Limb (tissue), 2 donors: ENCODE measurements around the gene PTH1R.
A peak's percentile ranks its signal among the peaks of the same experiment; 100 is the strongest.

Experiments used
- DNase-seq, 2 donors: peaks; one replicate each; pipeline ENCODE4 v3.0.0-alpha.2; 2016; ENCODE audit errors: extremely low spot score in 2 of 2

The PTH1R gene

GRCh38 chr3:46877406-46878125, at the start of gene PTH1R:
TSS of gene PTH1R (plus strand) at chr3:46877721. CDS start at chr3:46883560, 5,839 bp downstream.
- no peak for DNase-seq

GRCh38 chr3:46829699-46830208, 47.8 kb upstream of the PTH1R start:
- DNase-seq, result no peak

GRCh38 chr3:46830801-46831200, 46.7 kb upstream of the PTH1R start:
- no peak for DNase-seq

- DNase-seq, result no peak
Observed at GRCh38 chr3:46831316-46831715, 46.2 kb upstream of the PTH1R start.

- DNase-seq, result no peak
Observed at GRCh38 chr3:46831841-46832240, 45.7 kb upstream of the PTH1R start.

GRCh38 chr3:46833346-46834300, 43.9 kb upstream of the PTH1R start:
- no peak for DNase-seq

- no peak for DNase-seq
Observed at GRCh38 chr3:46835054-46835453, 42.5 kb upstream of the PTH1R start.

GRCh38 chr3:46835491-46835890, 42.0 kb upstream of the PTH1R start:
- no peak for DNase-seq

GRCh38 chr3:46838301-46838700, 39.2 kb upstream of the PTH1R start:
- DNase-seq, result no peak

GRCh38 chr3:46840491-46840890, 37.0 kb upstream of the PTH1R start:
- DNase-seq, result no peak

GRCh38 chr3:46843508-46843907, 34.0 kb upstream of the PTH1R start:
- DNase-seq, result no peak

GRCh38 chr3:46844397-46844796, 33.1 kb upstream of the PTH1R start:
- no peak for DNase-seq

GRCh38 chr3:46844881-46845312, 32.6 kb upstream of the PTH1R start:
- peak in 1 of 2 donors; percentile 59 for DNase-seq

GRCh38 chr3:46845397-46845859, 32.1 kb upstream of the PTH1R start:
- DNase-seq, result peak; percentile 73 to 85

- peak; percentile 87 to 94 for DNase-seq
Observed at GRCh38 chr3:46845860-46846623, 31.5 kb upstream of the PTH1R start.

- DNase-seq, result peak in 1 of 2 donors; percentile 34
Observed at GRCh38 chr3:46846624-46847542, 30.6 kb upstream of the PTH1R start.

- no peak for DNase-seq
Observed at GRCh38 chr3:46847744-46848143, 29.8 kb upstream of the PTH1R start.

GRCh38 chr3:46848271-46849044, 29.1 kb upstream of the PTH1R start:
- DNase-seq, result peak in 1 of 2 donors; percentile 42

- peak in 1 of 2 donors; percentile 48 for DNase-seq
Observed at GRCh38 chr3:46849045-46849631, 28.4 kb upstream of the PTH1R start.
